ENCODE data around the gene KRT84.

DNA sequence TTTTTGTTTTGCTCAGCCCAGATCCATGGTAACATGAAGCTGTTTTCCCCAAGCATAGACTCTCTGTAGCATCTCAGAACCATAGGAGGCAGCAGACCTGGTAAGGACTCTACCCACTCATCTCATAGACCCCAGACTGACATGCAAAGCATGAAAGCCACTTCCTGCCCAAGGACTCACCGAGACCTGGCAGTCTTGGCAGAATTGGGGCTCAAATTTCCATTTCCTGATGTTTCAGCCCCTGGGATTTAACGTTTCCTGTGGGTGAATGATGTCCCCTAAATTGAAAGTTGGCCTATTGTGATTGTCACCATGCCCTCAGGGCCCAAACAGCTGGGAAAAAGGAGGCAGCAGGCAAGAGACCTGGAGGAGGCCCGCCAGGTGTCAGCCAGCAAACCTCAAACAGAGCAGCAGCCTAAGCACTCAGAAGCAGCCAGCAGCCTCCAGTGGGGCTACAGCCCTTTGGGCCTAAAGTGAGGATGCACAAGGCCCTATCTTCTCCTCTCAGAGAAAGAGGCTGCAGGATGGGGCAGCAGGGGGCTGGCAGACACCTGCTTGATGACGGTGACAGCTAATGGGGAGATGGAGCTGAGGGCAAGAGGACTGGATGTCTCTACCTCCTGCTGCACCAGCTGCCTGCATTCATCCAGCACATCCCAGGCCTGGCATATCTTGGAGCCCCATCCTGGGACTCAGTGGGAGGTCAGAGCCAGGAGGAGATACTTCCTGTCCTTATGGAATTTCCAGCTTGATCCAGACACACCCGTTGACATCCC, 26.7 kb downstream of the KRT84 start:
- TF ChIP-seq POLR2AphosphoS5 (IDR thresholded peaks at IDR 0.05; ENCODE audit: low read depth, low read length) (no peak), TAF1 (IDR thresholded peaks at IDR 0.05; ENCODE audit: borderline replicate concordance, insufficient read depth, low read length) (no peak), SIN3A (IDR thresholded peaks at IDR 0.05; ENCODE audit: borderline replicate concordance, insufficient read depth, low read length) (no peak), FOXP2 (optimal IDR thresholded peaks at IDR 0.05; ENCODE audit: borderline replicate concordance, extremely low read depth, extremely low read length, insufficient read depth) (no peak)
- TF ChIP-seq, protein P1, sequence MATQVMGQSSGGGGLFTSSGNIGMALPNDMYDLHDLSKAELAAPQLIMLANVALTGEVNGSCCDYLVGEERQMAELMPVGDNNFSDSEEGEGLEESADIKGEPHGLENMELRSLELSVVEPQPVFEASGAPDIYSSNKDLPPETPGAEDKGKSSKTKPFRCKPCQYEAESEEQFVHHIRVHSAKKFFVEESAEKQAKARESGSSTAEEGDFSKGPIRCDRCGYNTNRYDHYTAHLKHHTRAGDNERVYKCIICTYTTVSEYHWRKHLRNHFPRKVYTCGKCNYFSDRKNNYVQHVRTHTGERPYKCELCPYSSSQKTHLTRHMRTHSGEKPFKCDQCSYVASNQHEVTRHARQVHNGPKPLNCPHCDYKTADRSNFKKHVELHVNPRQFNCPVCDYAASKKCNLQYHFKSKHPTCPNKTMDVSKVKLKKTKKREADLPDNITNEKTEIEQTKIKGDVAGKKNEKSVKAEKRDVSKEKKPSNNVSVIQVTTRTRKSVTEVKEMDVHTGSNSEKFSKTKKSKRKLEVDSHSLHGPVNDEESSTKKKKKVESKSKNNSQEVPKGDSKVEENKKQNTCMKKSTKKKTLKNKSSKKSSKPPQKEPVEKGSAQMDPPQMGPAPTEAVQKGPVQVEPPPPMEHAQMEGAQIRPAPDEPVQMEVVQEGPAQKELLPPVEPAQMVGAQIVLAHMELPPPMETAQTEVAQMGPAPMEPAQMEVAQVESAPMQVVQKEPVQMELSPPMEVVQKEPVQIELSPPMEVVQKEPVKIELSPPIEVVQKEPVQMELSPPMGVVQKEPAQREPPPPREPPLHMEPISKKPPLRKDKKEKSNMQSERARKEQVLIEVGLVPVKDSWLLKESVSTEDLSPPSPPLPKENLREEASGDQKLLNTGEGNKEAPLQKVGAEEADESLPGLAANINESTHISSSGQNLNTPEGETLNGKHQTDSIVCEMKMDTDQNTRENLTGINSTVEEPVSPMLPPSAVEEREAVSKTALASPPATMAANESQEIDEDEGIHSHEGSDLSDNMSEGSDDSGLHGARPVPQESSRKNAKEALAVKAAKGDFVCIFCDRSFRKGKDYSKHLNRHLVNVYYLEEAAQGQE (IDR thresholded peaks at IDR 0.05; ENCODE audit: insufficient read depth in 1 of 2, low read depth in 2 of 2, low read length in 2 of 2), result no peak

All from PFSK-1 (cell line).